Colonic mucosa (tissue), 4 donors: ENCODE measurements around the gene VEPH1. TPM values are rescaled to one million over a fixed set of nuclear protein-coding genes. Genes with fewer than 3 reads are reported as not detected.

Source experiments
- DNase-seq: peaks from one replicate; pipeline ENCODE4 v3.0.0-alpha.2; 2020
- H3K27ac ChIP-seq: fragments of 200-600 bp; one replicate; pipeline ENCODE4 v1.8.0; 2021
- H3K27me3 ChIP-seq: fragments of 200-600 bp; one replicate; pipeline ENCODE4 v1.8.0; 2021
- H3K36me3 ChIP-seq: fragments of 200-600 bp; one replicate; pipeline ENCODE4 v1.8.0; 2021
- H3K4me1 ChIP-seq: fragments of 200-600 bp; one replicate; pipeline ENCODE4 v1.8.0; 2021; ENCODE audit warnings: mild to moderate bottlenecking
- H3K4me3 ChIP-seq: fragments of 200-600 bp; one replicate; pipeline ENCODE4 v1.8.0; 2021
- H3K9ac ChIP-seq, 2 donors: one replicate each; pipeline ENCODE4 v1.7.0; 2013; ENCODE audit warnings: control low read depth in 2 of 2, low read depth in 2 of 2, low read length in 2 of 2
- H3K9me3 ChIP-seq: fragments of 200-600 bp; one replicate; pipeline ENCODE4 v1.8.0; 2021
- CTCF ChIP-seq: fragments of 200-600 bp; IDR thresholded peaks from one replicate; pipeline ENCODE4 v1.8.0; 2022; ENCODE audit warnings: antibody characterized with exemption, mild to moderate bottlenecking
- intact Hi-C: fragments of 100-400 bp; cut with DNase I; formaldehyde crosslinking; loops from one replicate; pipeline ENCODE4 v1.14.1; 2022
- total RNA-seq, 2 donors: library from RNA; stranded (reverse); fragmentation: NEBNext Ultra II Directional in 1 of 2; extraction: Animal tissue kit (Norgen Biotek cat#: 25700) in 1 of 2; gene quantifications; one replicate each; pipeline ENCODE4 v1.2.1, GENCODE V29; 2021
- donor health status: healthy.
- donor health status: DM: no; HTN: no; CAD: no.
- donor health status: DM: no; HTN: no; CAD: no.

VEPH1 gene
- total RNA-seq, 2 donors from 2014 or later: 1.3 to 2.7 TPM

GRCh38 chr3:157522648-157523047 is 19.4 kb upstream of the VEPH1 start:
- intact Hi-C loops: no loop called here
- no peaks in the 10 kb centered on the region for H3K4me1 ChIP-seq

GRCh38 chr3:157520485-157521150 is 17.4 kb upstream of the VEPH1 start:
- Histone ChIP-seq H3K4me3 (no peak overlapping the region), H3K27me3 (no peaks in the 10 kb centered on the region), H3K9ac (no peak overlapping the region), H3K27ac (no peak overlapping the region), H3K4me1 (no peaks in the 10 kb centered on the region), H3K36me3 (no peaks in the 10 kb centered on the region), H3K9me3 (no peaks in the 10 kb centered on the region)
- no peak for TF ChIP-seq CTCF
- no peak for DNase-seq
- intact Hi-C loops: no loop called here

More at GRCh38 chr3:157522648-157523047, 19.4 kb upstream of the VEPH1 start:
- no peak overlapping the region for H3K4me3 ChIP-seq
- H3K9me3 ChIP-seq: no peaks in the 10 kb centered on the region
- DNase-seq: no peak
- H3K9ac ChIP-seq: no peak overlapping the region
- H3K36me3 ChIP-seq: no peaks in the 10 kb centered on the region
- H3K27ac ChIP-seq: no peak overlapping the region
- H3K27me3 ChIP-seq: no peaks in the 10 kb centered on the region
- no peak for TF ChIP-seq CTCF

- no peaks in the 10 kb centered on the region for H3K27me3 ChIP-seq
- H3K4me3 ChIP-seq: no peak overlapping the region
- no peaks in the 10 kb centered on the region for H3K9me3 ChIP-seq
- intact Hi-C loops: no loop called here
- H3K9ac ChIP-seq: no peak overlapping the region
- TF ChIP-seq CTCF: no peak
- DNase-seq: no peak
- no peak overlapping the region for H3K27ac ChIP-seq
- H3K36me3 ChIP-seq: no peaks in the 10 kb centered on the region
- no peaks in the 10 kb centered on the region for H3K4me1 ChIP-seq
These were observed 15.7 kb upstream of the VEPH1 start for GRCh38 chr3:157518881-157519280.

- TF ChIP-seq CTCF: no peak
- H3K9me3 ChIP-seq: no peaks in the 10 kb centered on the region
- H3K27ac ChIP-seq: no peak overlapping the region
- DNase-seq: no peak
- no peaks in the 10 kb centered on the region for H3K36me3 ChIP-seq
- H3K27me3 ChIP-seq: no peaks in the 10 kb centered on the region
- H3K9ac ChIP-seq: no peak overlapping the region
- no peaks in the 10 kb centered on the region for H3K4me1 ChIP-seq
- H3K4me3 ChIP-seq: no peak overlapping the region
- intact Hi-C loops: no loop called here
These were observed 13.7 kb upstream of the VEPH1 start for GRCh38 chr3:157516928-157517327.

GRCh38 chr3:157515398-157515797 is 12.2 kb upstream of the VEPH1 start:
- no peak overlapping the region for H3K9ac ChIP-seq
- no peak overlapping the region for H3K27ac ChIP-seq
- no peaks in the 10 kb centered on the region for H3K27me3 ChIP-seq
- H3K4me1 ChIP-seq: no peaks in the 10 kb centered on the region
- no peak overlapping the region for H3K4me3 ChIP-seq
- no peak for TF ChIP-seq CTCF
- intact Hi-C loops: no loop called here
- no peaks in the 10 kb centered on the region for H3K36me3 ChIP-seq
- H3K9me3 ChIP-seq: no peaks in the 10 kb centered on the region
- DNase-seq: no peak
